C4-2B (cell line): ENCODE measurements around the gene MARCKS.
A peak's percentile ranks its signal among the peaks of the same experiment; 100 is the strongest.

Experiments
- H3K27ac ChIP-seq: fragments of 450-650 bp; 2 replicates; pipeline ENCODE4 v1.5.1; 2017
- CTCF ChIP-seq: fragments of 450-650 bp; conservative IDR thresholded peaks from 2 replicates; pipeline ENCODE4 v1.5.1; 2017; ENCODE audit warnings: mild to moderate bottlenecking
- ZFX ChIP-seq: fragments of 450-650 bp; IDR thresholded peaks from 2 replicates; pipeline ENCODE4 v1.6.1; 2017

MARCKS gene

GRCh38 chr6:113875470-113875869 lies 18.3 kb downstream of the MARCKS start:
- H3K27ac ChIP-seq, result no peak overlapping the region
- no peak for TF ChIP-seq CTCF
- TF ChIP-seq ZFX, result no peak

- TF ChIP-seq ZFX (no peak), CTCF (no peak)
- H3K27ac ChIP-seq, result no peak overlapping the region
These were observed 19.6 kb downstream of the MARCKS start for GRCh38 chr6:113876695-113877094.

- TF ChIP-seq CTCF (peak; percentile 89), ZFX (no peak)
- no peak overlapping the region for H3K27ac ChIP-seq
These were observed 22.3 kb downstream of the MARCKS start for GRCh38 chr6:113879186-113880096.

- TF ChIP-seq ZFX, result no peak
- TF ChIP-seq CTCF, result no peak
- no peak overlapping the region for H3K27ac ChIP-seq
These were observed 24.4 kb downstream of the MARCKS start for GRCh38 chr6:113881478-113881980.

DNA sequence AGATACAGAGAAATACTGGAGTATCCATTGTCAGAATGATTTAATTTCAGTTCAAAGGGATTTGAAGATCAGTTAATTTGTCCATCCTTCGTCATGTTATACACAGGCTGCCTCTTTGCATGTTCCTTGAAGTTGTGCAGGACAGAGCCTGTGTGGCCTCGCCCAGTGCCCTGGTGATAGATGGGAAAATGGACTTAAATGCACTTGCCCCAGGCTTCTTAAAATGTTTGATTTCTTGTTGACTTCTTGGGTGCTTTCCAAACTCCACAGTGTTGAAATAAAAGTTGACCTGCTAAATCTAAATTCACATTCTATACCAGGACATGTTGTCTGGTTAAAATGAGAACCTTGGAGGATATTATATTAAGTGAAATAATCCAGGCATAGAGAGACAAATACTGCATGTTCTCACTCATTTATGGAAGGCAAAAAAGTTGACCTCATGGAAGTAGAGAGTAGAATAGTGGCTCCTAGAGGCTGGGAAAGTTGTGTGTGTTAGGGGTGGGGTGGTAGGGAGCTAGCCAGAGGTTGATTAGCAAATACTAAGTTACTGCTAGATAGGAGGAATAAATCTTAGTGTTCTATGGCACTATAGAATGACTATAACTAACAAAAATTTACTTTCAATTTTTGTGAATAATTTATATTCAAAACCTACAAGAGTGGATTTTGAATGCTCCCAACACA lies 25.3 kb downstream of the MARCKS start:
- TF ChIP-seq CTCF (no peak), ZFX (no peak)
- no peak overlapping the region for H3K27ac ChIP-seq

GRCh38 chr6:113884011-113884410 lies 26.9 kb downstream of the MARCKS start:
- TF ChIP-seq CTCF, result no peak
- TF ChIP-seq ZFX, result no peak
- H3K27ac ChIP-seq, result no peak overlapping the region

GRCh38 chr6:113886512-113886911 lies 29.4 kb downstream of the MARCKS start:
- no peak overlapping the region for H3K27ac ChIP-seq
- TF ChIP-seq ZFX (no peak), CTCF (no peak)
